ENCODE measurements around the gene ANKRD28.

DNA sequence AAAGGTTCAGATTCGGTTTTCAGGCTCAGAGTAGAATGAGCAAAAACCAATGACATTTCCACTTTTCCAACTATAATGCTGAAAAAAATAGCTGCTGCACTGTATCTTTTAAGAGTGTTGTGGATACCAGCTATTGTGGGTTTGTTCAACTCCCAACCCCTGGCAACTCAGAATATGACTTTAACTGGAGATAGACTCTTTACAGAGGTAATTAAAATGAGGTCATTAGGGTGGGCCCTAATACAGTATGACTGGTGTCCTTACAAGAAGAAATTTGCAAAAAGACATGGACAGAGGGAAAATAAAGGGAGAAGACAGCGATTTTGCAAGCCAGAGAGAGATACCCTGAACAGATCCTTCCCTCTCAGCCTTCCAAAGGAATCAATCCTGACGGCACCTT is 39.5 kb downstream of the ANKRD28 start:
- TF ChIP-seq, protein P1, sequence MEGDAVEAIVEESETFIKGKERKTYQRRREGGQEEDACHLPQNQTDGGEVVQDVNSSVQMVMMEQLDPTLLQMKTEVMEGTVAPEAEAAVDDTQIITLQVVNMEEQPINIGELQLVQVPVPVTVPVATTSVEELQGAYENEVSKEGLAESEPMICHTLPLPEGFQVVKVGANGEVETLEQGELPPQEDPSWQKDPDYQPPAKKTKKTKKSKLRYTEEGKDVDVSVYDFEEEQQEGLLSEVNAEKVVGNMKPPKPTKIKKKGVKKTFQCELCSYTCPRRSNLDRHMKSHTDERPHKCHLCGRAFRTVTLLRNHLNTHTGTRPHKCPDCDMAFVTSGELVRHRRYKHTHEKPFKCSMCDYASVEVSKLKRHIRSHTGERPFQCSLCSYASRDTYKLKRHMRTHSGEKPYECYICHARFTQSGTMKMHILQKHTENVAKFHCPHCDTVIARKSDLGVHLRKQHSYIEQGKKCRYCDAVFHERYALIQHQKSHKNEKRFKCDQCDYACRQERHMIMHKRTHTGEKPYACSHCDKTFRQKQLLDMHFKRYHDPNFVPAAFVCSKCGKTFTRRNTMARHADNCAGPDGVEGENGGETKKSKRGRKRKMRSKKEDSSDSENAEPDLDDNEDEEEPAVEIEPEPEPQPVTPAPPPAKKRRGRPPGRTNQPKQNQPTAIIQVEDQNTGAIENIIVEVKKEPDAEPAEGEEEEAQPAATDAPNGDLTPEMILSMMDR (conservative IDR thresholded peaks at IDR 0.05), result no peak
- TF ChIP-seq ZFX (IDR thresholded peaks at IDR 0.05), result no peak

Measured in C4-2B (cell line).